ENCODE measurements around the gene IKZF1.

The IKZF1 gene

GRCh38 chr7:50426280-50427045, 121.9 kb downstream of the IKZF1 start:
- Histone ChIP-seq H3K4me3 (no peak overlapping the region), H3K27me3 (no peaks in the 10 kb centered on the region), H3K27ac (no peak overlapping the region), H3K4me1 (peaks cover 14% of the 10 kb centered on the region), H3K4me2 (no peak overlapping the region), H4K20me1 (no peaks in the 10 kb centered on the region), H3K36me3 (no peaks in the 10 kb centered on the region), H3K9me3 (no peaks in the 10 kb centered on the region), H3K9ac (no peak overlapping the region)
- TF ChIP-seq Cebpa-rat (IDR thresholded peaks at IDR 0.05): no peak

DNA sequence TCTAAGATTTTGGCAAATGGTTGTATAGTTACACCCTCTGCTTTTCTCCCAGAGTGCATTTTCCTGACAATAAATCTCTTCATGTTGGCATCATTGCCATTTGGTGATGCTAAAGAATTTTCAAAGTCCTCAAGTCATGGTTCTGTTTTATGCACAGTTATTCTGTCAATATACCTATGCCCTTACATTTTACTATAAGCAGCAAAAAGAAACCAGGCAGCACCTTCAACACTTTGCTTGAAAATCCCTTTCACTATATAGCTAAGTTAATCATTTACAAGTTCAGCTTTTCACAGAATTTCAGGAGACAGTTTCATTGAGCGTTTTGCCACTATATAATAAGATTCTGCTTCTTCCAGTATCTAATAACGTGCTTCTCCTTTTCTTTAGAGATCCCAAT, 123.0 kb downstream of the IKZF1 start:
- Histone ChIP-seq H3K9ac (no peak overlapping the region), H3K9me3 (no peaks in the 10 kb centered on the region), H3K4me2 (no peak overlapping the region), H3K4me1 (peaks cover 14% of the 10 kb centered on the region), H3K27me3 (no peaks in the 10 kb centered on the region), H3K4me3 (no peak overlapping the region), H4K20me1 (no peaks in the 10 kb centered on the region), H3K27ac (no peak overlapping the region), H3K36me3 (no peaks in the 10 kb centered on the region)
- no peak for TF ChIP-seq Cebpa-rat (IDR thresholded peaks at IDR 0.05)

DNA sequence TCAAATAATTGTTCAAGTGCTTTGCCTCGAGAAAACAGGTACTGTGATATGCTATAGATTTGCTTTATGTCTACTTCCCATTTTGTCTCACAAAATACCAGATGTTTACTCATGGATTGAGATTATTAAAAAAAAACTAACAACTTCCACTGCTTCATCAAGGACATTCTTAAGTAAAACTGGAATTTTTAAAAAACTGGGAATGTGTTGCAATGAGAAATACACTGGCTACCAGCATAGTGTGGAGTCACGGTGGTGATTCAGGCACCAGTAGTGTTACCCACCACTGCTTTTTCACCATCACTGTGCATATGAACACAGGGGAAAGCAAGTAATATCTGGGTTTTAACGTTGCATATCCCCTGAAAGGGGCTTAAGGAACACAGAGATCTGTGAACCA, 124.4 kb downstream of the IKZF1 start:
- Histone ChIP-seq H4K20me1 (no peaks in the 10 kb centered on the region), H3K9ac (no peak overlapping the region), H3K27me3 (no peaks in the 10 kb centered on the region), H3K9me3 (no peaks in the 10 kb centered on the region), H3K4me3 (no peak overlapping the region), H3K4me2 (no peak overlapping the region), H3K27ac (no peak overlapping the region), H3K4me1 (peaks cover 8% of the 10 kb centered on the region), H3K36me3 (no peaks in the 10 kb centered on the region)
- no peak for TF ChIP-seq Cebpa-rat (IDR thresholded peaks at IDR 0.05)

DNA sequence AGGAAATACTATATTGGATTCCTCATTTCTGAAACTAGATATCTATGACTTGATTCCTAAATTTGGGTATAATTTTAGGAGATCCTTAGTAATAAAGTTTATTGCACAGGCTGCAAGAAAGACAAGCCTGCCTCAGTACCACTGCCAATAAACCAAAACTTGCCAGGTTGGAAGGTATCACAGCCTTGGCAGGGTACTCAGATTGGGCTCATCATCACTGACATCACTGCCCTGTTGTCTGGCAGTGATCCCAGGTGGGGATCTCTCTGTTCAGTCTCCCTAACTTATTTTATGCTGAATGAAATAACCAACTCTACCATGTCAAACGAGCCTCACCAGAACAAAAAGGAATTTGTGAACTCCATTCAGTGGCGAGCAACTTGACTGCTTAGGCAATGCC, 126.8 kb downstream of the IKZF1 start:
- no peaks in the 10 kb centered on the region for H3K9me3 ChIP-seq
- no peaks in the 10 kb centered on the region for H4K20me1 ChIP-seq
- no peaks in the 10 kb centered on the region for H3K36me3 ChIP-seq
- H3K4me2 ChIP-seq: no peak overlapping the region
- no peak overlapping the region for H3K9ac ChIP-seq
- H3K27ac ChIP-seq: no peak overlapping the region
- no peaks in the 10 kb centered on the region for H3K27me3 ChIP-seq
- TF ChIP-seq Cebpa-rat (IDR thresholded peaks at IDR 0.05): no peak
- H3K4me1 ChIP-seq: no peaks in the 10 kb centered on the region
- no peak overlapping the region for H3K4me3 ChIP-seq

DNA sequence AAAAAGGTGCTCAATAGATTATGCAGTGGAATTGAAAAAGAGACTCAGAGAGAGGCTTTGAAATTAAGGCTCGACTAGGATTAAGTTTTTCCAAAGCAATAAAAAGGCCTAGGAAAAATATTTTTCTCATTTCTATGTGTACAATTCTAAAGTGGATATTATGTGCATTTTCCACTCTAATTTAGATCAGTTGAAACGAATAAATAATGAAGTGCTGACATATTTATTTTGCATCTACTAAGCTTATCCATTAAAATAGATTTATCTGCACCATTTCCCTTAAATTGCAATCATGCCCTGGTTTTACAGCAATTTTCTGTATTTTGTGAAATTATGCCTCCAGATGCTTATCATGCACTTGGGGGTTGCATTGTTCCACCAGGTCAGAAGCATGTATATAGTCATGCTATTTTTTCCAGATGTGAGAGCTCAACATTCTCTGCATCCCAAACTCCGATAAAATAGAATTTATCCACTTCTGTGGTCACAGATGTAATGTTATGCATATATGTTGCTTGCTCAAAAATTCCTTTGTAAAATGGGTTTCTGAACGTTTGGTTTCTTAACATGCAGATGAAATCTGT, 127.3 kb downstream of the IKZF1 start:
- Histone ChIP-seq H3K9ac (no peak overlapping the region), H3K4me3 (no peak overlapping the region), H4K20me1 (no peaks in the 10 kb centered on the region), H3K36me3 (0 out of 2 replicates have a peak, but pooled peaks cover 2% of the 10 kb centered on the region), H3K4me2 (no peak overlapping the region), H3K4me1 (no peaks in the 10 kb centered on the region), H3K27ac (no peak overlapping the region), H3K27me3 (no peaks in the 10 kb centered on the region), H3K9me3 (no peaks in the 10 kb centered on the region)
- TF ChIP-seq Cebpa-rat (IDR thresholded peaks at IDR 0.05): no peak

DNA sequence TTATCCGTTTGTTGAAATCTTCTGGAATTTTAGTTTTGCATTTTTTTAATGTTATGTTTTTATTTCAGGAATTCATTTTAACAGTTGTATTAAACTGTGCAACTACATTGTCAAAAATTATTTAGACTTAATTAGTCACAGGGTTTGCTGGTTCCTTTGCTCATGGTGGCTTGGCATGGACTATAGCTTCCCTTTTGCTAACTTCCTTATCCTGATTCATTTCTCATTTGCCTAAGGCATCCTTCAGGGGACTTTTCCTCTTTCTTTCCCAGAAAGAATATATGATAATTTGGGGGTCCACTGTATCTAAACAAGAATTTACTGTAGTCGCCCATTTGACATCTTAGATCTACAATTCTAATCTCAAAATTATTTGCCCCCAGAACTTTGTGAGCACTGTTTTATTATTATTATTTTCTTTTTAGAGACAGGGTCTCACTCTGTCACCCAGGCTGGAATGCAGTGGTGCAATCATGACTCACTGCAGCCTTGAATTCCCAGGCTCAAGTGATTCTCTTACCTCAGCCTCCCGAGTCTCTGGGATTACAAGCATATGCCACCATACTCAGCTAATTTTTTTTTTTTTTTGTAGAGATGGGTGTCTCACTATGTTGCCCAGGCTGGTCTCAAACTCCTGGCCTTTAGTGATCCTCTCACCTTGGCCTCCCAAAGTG, 131.8 kb downstream of the IKZF1 start:
- Histone ChIP-seq H4K20me1 (no peaks in the 10 kb centered on the region), H3K4me3 (no peak overlapping the region), H3K9ac (no peak overlapping the region), H3K9me3 (no peaks in the 10 kb centered on the region), H3K27ac (no peak overlapping the region), H3K4me1 (no peaks in the 10 kb centered on the region), H3K4me2 (no peak overlapping the region), H3K36me3 (peaks cover 45% of the 10 kb centered on the region), H3K27me3 (no peaks in the 10 kb centered on the region)
- no peak for TF ChIP-seq Cebpa-rat (IDR thresholded peaks at IDR 0.05)

- Histone ChIP-seq H3K4me2 (no peak overlapping the region), H3K27me3 (no peaks in the 10 kb centered on the region), H3K27ac (no peak overlapping the region), H3K9ac (no peak overlapping the region), H3K36me3 (peaks cover 54% of the 10 kb centered on the region), H3K4me3 (no peak overlapping the region), H3K9me3 (no peaks in the 10 kb centered on the region), H4K20me1 (0 out of 2 replicates have a peak, but pooled peaks cover 5% of the 10 kb centered on the region), H3K4me1 (peaks cover 26% of the 10 kb centered on the region)
- no peak for TF ChIP-seq Cebpa-rat (IDR thresholded peaks at IDR 0.05)
Measured at GRCh38 chr7:50446542-50446960, 142.0 kb downstream of the IKZF1 start.

- Histone ChIP-seq H3K9me3 (no peaks in the 10 kb centered on the region), H4K20me1 (0 out of 2 replicates have a peak, but pooled peaks cover 5% of the 10 kb centered on the region), H3K4me3 (peak overlapping the region; percentile 75; the same call in 1 of the 2 replicates), H3K4me1 (peaks cover 26% of the 10 kb centered on the region), H3K27me3 (no peaks in the 10 kb centered on the region), H3K4me2 (peak overlapping the region; percentile 92), H3K36me3 (peaks cover 34% of the 10 kb centered on the region), H3K27ac (no peak overlapping the region), H3K9ac (peak overlapping the region; percentile 82; the same call in 1 of the 2 replicates)
- TF ChIP-seq Cebpa-rat (IDR thresholded peaks at IDR 0.05): no peak
Measured at GRCh38 chr7:50448823-50449222, 144.3 kb downstream of the IKZF1 start.

DNA sequence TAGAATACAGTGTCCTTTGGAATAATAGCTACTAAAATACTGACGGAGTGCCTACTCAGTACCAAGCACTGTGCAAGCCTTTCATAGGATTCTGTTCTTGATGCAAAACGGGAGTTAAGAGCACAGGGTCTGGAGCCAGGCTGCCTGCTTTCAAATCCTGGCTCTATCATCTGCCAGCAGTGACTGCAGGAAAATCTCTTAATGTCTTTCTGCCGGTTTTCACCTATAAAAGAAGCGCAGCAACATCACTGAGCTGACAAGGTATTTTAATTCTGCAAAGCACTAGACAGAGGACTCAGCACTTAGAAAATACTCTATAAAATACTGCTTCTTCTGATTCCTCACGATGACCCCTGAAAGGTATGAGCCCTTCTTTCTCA, 145.0 kb downstream of the IKZF1 start:
- H3K9me3 ChIP-seq: no peaks in the 10 kb centered on the region
- peak overlapping the region; percentile 75 for H3K4me3 ChIP-seq
- peaks cover 26% of the 10 kb centered on the region for H3K4me1 ChIP-seq

More for the DNA sequence above, 145.0 kb downstream of the IKZF1 start:
- Histone ChIP-seq H3K36me3 (peaks cover 30% of the 10 kb centered on the region), H3K27ac (peak overlapping the region; percentile 68), H3K27me3 (no peaks in the 10 kb centered on the region), H3K9ac (peak overlapping the region; percentile 82), H4K20me1 (0 out of 2 replicates have a peak, but pooled peaks cover 5% of the 10 kb centered on the region), H3K4me2 (peak overlapping the region; percentile 92)
- no peak for TF ChIP-seq Cebpa-rat (IDR thresholded peaks at IDR 0.05)

All from BLaER1 (cell line).